B cell (primary cell): Measurements from ENCODE around the gene EPHA7. TPM values are rescaled to one million over a fixed set of nuclear protein-coding genes. Genes with fewer than 3 reads are reported as not detected.

Source experiments
- ATAC-seq: fragments of 200-7000 bp; cut with Tn5 transposase; one replicate; pipeline ENCODE4 v1.10.0; 2021; ENCODE audit warnings: low read depth, mild to moderate bottlenecking, moderate number of reproducible peaks, moderate library complexity
- CTCF ChIA-PET: fragments of 350-600 bp; sonication (Branson Sonifier 250); formaldehyde crosslinking; loops from one replicate; lab custom pipeline; 2021; ENCODE audit warnings: antibody characterized with exemption, inconsistent platforms; lab: Charles Lee
- POLR2A ChIA-PET: fragments of 350-600 bp; sonication (Branson Sonifier 250); formaldehyde crosslinking; loops from one replicate; lab custom pipeline; 2021; ENCODE audit warnings: antibody characterized with exemption; lab: Charles Lee
- DNase-seq: peaks from one replicate; pipeline ENCODE4 v3.0.0; 2013
- H2AFZ ChIP-seq: 2 replicates; pipeline ENCODE4 v1.6.1; 2012; ENCODE audit warnings: mild to moderate bottlenecking, low read depth, low read length; ENCODE audit not compliant: insufficient read depth, poor library complexity, severe bottlenecking
- H3K27ac ChIP-seq, 2 donors: 1 replicate in 1 of 2; 2 replicates in 1 of 2; pipeline ENCODE4 v1.5.1; 2012 to 2013; ENCODE audit warnings: low read length in 2 of 2, mild to moderate bottlenecking in 2 of 2, moderate library complexity in 1 of 2
- H3K27me3 ChIP-seq, 4 experiments: fragments of 200-600 bp in 1 of 4; sonication (generic) in 1 of 4; replicated peaks in 1 of 4; 1 replicate in 2 of 4; 2 replicates in 2 of 4; pipeline versions ENCODE4 v1.6.1 to v1.7.0; 2013 to 2016; ENCODE audit warnings: low read length in 3 of 4, mild to moderate bottlenecking in 2 of 4, mixed read lengths in 1 of 4, moderate library complexity in 1 of 4; ENCODE audit not compliant: insufficient read depth in 4 of 4, control insufficient read depth in 3 of 4; ENCODE audit errors: control extremely low read depth in 1 of 4
- H3K36me3 ChIP-seq, 2 experiments: replicated peaks in 1 of 2; 1 replicate in 1 of 2; 2 replicates in 1 of 2; pipeline versions ENCODE4 v1.6.1 to v1.7.1; 2013; ENCODE audit warnings: low read length in 1 of 2; ENCODE audit not compliant: insufficient read depth in 2 of 2, control insufficient read depth in 1 of 2; ENCODE audit errors: control extremely low read depth in 1 of 2, extremely low read depth in 1 of 2
- H3K4me1 ChIP-seq, 2 donors: fragments of 200-600 bp in 1 of 2; sonication (generic) in 1 of 2; 1 replicate in 1 of 2; 2 replicates in 1 of 2; pipeline versions ENCODE4 v1.5.1 to v1.6.1; 2013 to 2017; ENCODE audit warnings: low read length in 2 of 2; ENCODE audit not compliant: control insufficient read depth in 2 of 2, insufficient read depth in 2 of 2
- H3K4me2 ChIP-seq: replicated peaks from 2 replicates; pipeline ENCODE3; 2012; ENCODE audit warnings: mild to moderate bottlenecking, low read depth, low read length; ENCODE audit not compliant: poor library complexity, severe bottlenecking
- H3K4me3 ChIP-seq, 5 experiments: fragments of 200-600 bp in 1 of 5; sonication (generic) in 1 of 5; 1 replicate in 3 of 5; 2 replicates in 2 of 5; pipeline versions ENCODE4 v1.5.1 to v1.7.0; 2011 to 2016; ENCODE audit warnings: low read length in 4 of 5, mild to moderate bottlenecking in 4 of 5, low read depth in 2 of 5, control low read depth in 1 of 5, moderate library complexity in 1 of 5; ENCODE audit not compliant: insufficient read depth in 1 of 5; ENCODE audit errors: control extremely low read depth in 1 of 5, extremely low read depth in 1 of 5
- H3K79me2 ChIP-seq: fragments of 200-600 bp; sonication (generic); one replicate; pipeline ENCODE4 v1.6.0; 2016; ENCODE audit warnings: low read length; ENCODE audit not compliant: control insufficient read depth, insufficient read depth
- H3K9ac ChIP-seq: fragments of 200-600 bp; sonication (generic); 2 replicates; pipeline ENCODE4 v1.6.1; 2017; ENCODE audit warnings: mild to moderate bottlenecking, low read length, moderate library complexity
- H3K9me3 ChIP-seq, 3 donors: one replicate each; pipeline versions ENCODE4 v1.6.1 to v1.7.1; 2013; ENCODE audit warnings: low read length in 2 of 3; ENCODE audit not compliant: control insufficient read depth in 2 of 3, insufficient read depth in 1 of 3; ENCODE audit errors: control extremely low read depth in 1 of 3
- H4K20me1 ChIP-seq: 2 replicates; pipeline ENCODE4 v1.6.0; 2012; ENCODE audit warnings: mild to moderate bottlenecking, low read length; ENCODE audit not compliant: insufficient read depth, control insufficient read depth, poor library complexity, severe bottlenecking
- H3K27ac Mint-ChIP-seq: one replicate; pipeline ENCODE4 v1.8.0; 2021; ENCODE audit warnings: mixed read lengths
- H3K27me3 Mint-ChIP-seq: one replicate; pipeline ENCODE4 v1.8.0; 2021; ENCODE audit warnings: mixed read lengths
- H3K4me1 Mint-ChIP-seq: one replicate; pipeline ENCODE4 v1.8.0; 2021; ENCODE audit warnings: mixed read lengths
- H3K4me3 Mint-ChIP-seq: one replicate; pipeline ENCODE4 v1.8.0; 2021; ENCODE audit warnings: mixed read lengths
- H3K9me3 Mint-ChIP-seq: one replicate; pipeline ENCODE4 v1.8.0; 2022; ENCODE audit warnings: mixed read lengths; ENCODE audit not compliant: insufficient read depth
- CTCF ChIP-seq: fragments of 200-600 bp; IDR thresholded peaks from one replicate; pipeline ENCODE4 v1.8.0; 2022; ENCODE audit warnings: antibody characterized with exemption, mild to moderate bottlenecking
- EZH2 ChIP-seq: IDR thresholded peaks from 2 replicates; pipeline ENCODE4 v1.6.1; 2012; ENCODE audit warnings: borderline replicate concordance, low read depth, mild to moderate bottlenecking, moderate library complexity, low read length; ENCODE audit not compliant: insufficient read depth, poor library complexity, severe bottlenecking
- WGBS: methylation state at CpG from one replicate; pipeline ENCODE4 v1.1.5; 2013; ENCODE audit warnings: missing lambda C conversion rate; ENCODE audit not compliant: insufficient coverage; 5-methylcytosine and 5-hydroxymethylcytosine counted together
- intact Hi-C: fragments of 100-400 bp; cut with micrococcal nuclease; formaldehyde crosslinking; loops from one replicate; pipeline ENCODE4 v1.10.0; 2022
- polyA plus RNA-seq: library from polyadenylated mRNA; depleted of rRNA; stranded (reverse); fragments of >200 nt; gene quantifications from 2 replicates; pipeline ENCODE4 v1.2.3, GENCODE V29; 2012
- total RNA-seq, 2 donors: library from RNA; stranded (reverse); fragments of 120-200 nt in 1 of 2; gene quantifications; 1 replicate in 1 of 2; 2 replicates in 1 of 2; pipeline versions ENCODE4 v1.2.3 to v1.2.4, GENCODE V29; 2013 to 2022

EPHA7 gene
- total and polyA plus RNA-seq, 2 donors (not counting 1 experiment from before 2014, with no cell fraction given): not detected

GRCh38 chr6:93278241-93278640 lies 141.1 kb downstream of the EPHA7 start:
- peaks cover 0 to 8% (median 0%) of the 10 kb centered on the region in 3 donors for H3K9me3 ChIP-seq
- no peaks in the 10 kb centered on the region for H3K4me1 ChIP-seq
- H3K4me3 ChIP-seq: no peak overlapping the region
- H4K20me1 ChIP-seq: no peaks in the 10 kb centered on the region
- H3K27ac ChIP-seq: no peak overlapping the region
- DNase-seq: no peak
- no peak overlapping the region for H3K4me2 ChIP-seq
- no peak overlapping the region for H3K4me3 Mint-ChIP-seq
- TF ChIP-seq CTCF (no peak), EZH2 (no peak)
- no peaks in the 10 kb centered on the region for H3K27me3 ChIP-seq
- no peak overlapping the region for H2AFZ ChIP-seq
- intact Hi-C loops: no loop called here
- H3K9me3 Mint-ChIP-seq: peaks cover under 1% of the 10 kb centered on the region
- ChIA-PET POLR2A (no interaction called here), CTCF (no interaction called here)
- H3K79me2 ChIP-seq: no peaks in the 10 kb centered on the region
- no peak for ATAC-seq
- H3K36me3 ChIP-seq: no peaks in the 10 kb centered on the region
- no peaks in the 10 kb centered on the region for H3K27me3 Mint-ChIP-seq
- no peaks in the 10 kb centered on the region for H3K4me1 Mint-ChIP-seq
- H3K27ac Mint-ChIP-seq: no peak overlapping the region
- H3K9ac ChIP-seq: no peak overlapping the region

- DNase-seq (no peak), ATAC-seq (no peak)
- Histone ChIP-seq H3K9me3 (no peaks in the 10 kb centered on the region), H3K9ac (no peak overlapping the region), H3K4me2 (no peak overlapping the region), H3K4me3 (no peak overlapping the region), H3K27me3 (no peaks in the 10 kb centered on the region), H2AFZ (no peak overlapping the region), H4K20me1 (no peaks in the 10 kb centered on the region), H3K4me1 (no peaks in the 10 kb centered on the region), H3K36me3 (no peaks in the 10 kb centered on the region), H3K79me2 (no peaks in the 10 kb centered on the region), H3K27ac (no peak overlapping the region)
- WGBS: no CpG with 5 or more reads among the region's 2 CpGs
- Mint-ChIP-seq H3K27ac (no peak overlapping the region), H3K9me3 (no peaks in the 10 kb centered on the region), H3K4me3 (no peak overlapping the region), H3K4me1 (no peaks in the 10 kb centered on the region), H3K27me3 (no peaks in the 10 kb centered on the region)
- intact Hi-C loops: no loop called here
- TF ChIP-seq CTCF (no peak), EZH2 (no peak)
- ChIA-PET CTCF (no interaction called here), POLR2A (no interaction called here)
Measured at GRCh38 chr6:93272896-93273295, 146.5 kb downstream of the EPHA7 start.
